Heart left ventricle (tissue), 13 donors: ENCODE measurements around the gene SYCP1.

ENCODE experiments used
- POLR2A ChIP-seq, 2 donors: fragments of 450-650 bp; IDR thresholded peaks; one replicate each; pipeline ENCODE4 v1.6.1; 2017; ENCODE audit warnings: antibody characterized with exemption in 2 of 2, mild to moderate bottlenecking in 2 of 2, moderate library complexity in 2 of 2
- TF ChIP-seq, protein P1 (sequence below), 12 donors: fragments of 200-600 bp; sonication (generic) in 4 of 12; IDR thresholded peaks; one replicate each; pipeline versions ENCODE4 v1.5.0 to v1.8.0; 2018 to 2022; ENCODE audit warnings: antibody characterized with exemption in 12 of 12, mild to moderate bottlenecking in 5 of 12
- donor health status: ischemic (EF 13 %, LVEDD 7.1; RV severe dilation, severe dysfunction).
- donor health status: DM: no; HTN: yes; CAD: no.
- donor health status: DM: no; HTN: no; CAD: no.
- donor health status: ischemic (EF 25% LVEDD 6.9; RV normal size, moderate dysfunction).
- donor health status: ischemic (EF 25% LVEDD 5.7; RV mildly dilated, moderate dysfunction).
- donor health status: ischemic (EF 35%, LVEDD 5.7; RV mildly dilated, moderate dysfunction).
- donor health status: nonischemic (EF 11% LVEDD 7.7; RV severe dilation, severe dysfunction).
- donor health status: DM: yes; HTN: yes; CAD: no.
- donor health status: PGD.
- donor health status: ischemic (EF 29% LVEDD 5.4; RV normal size, mild dysfunction).
- donor health status: nonischemic (EF 23%, LVEDD 6.1; RV moderate dilation, normal function).

- TF ChIP-seq, protein P1, sequence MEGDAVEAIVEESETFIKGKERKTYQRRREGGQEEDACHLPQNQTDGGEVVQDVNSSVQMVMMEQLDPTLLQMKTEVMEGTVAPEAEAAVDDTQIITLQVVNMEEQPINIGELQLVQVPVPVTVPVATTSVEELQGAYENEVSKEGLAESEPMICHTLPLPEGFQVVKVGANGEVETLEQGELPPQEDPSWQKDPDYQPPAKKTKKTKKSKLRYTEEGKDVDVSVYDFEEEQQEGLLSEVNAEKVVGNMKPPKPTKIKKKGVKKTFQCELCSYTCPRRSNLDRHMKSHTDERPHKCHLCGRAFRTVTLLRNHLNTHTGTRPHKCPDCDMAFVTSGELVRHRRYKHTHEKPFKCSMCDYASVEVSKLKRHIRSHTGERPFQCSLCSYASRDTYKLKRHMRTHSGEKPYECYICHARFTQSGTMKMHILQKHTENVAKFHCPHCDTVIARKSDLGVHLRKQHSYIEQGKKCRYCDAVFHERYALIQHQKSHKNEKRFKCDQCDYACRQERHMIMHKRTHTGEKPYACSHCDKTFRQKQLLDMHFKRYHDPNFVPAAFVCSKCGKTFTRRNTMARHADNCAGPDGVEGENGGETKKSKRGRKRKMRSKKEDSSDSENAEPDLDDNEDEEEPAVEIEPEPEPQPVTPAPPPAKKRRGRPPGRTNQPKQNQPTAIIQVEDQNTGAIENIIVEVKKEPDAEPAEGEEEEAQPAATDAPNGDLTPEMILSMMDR (IDR thresholded peaks at IDR 0.05) = no peak
- no peak for TF ChIP-seq POLR2A (IDR thresholded peaks at IDR 0.05)
These were observed 21.2 kb upstream of the SYCP1 start for GRCh38 chr1:114833421-114833820.
